ENCODE measurements around the gene AADACL4. TPM values are rescaled to one million over a fixed set of nuclear protein-coding genes. Genes with fewer than 3 reads are reported as not detected.

The AADACL4 gene
- total and polyA plus RNA-seq, 10 of the 15 experiments (the other 5 are each of a cell fraction or from before 2014, with no cell fraction given): not detected

GRCh38 chr1:12709696-12710095 is 65.8 kb downstream of the AADACL4 start (continued):
- TF ChIP-seq, protein P1, sequence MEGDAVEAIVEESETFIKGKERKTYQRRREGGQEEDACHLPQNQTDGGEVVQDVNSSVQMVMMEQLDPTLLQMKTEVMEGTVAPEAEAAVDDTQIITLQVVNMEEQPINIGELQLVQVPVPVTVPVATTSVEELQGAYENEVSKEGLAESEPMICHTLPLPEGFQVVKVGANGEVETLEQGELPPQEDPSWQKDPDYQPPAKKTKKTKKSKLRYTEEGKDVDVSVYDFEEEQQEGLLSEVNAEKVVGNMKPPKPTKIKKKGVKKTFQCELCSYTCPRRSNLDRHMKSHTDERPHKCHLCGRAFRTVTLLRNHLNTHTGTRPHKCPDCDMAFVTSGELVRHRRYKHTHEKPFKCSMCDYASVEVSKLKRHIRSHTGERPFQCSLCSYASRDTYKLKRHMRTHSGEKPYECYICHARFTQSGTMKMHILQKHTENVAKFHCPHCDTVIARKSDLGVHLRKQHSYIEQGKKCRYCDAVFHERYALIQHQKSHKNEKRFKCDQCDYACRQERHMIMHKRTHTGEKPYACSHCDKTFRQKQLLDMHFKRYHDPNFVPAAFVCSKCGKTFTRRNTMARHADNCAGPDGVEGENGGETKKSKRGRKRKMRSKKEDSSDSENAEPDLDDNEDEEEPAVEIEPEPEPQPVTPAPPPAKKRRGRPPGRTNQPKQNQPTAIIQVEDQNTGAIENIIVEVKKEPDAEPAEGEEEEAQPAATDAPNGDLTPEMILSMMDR (IDR thresholded peaks at IDR 0.05 in 2 of 3, conservative IDR thresholded peaks at IDR 0.05 in 1 of 3; ENCODE audit: control insufficient read depth in 2 of 3, extremely low read depth in 1 of 3, insufficient read depth in 1 of 3, low read depth in 3 of 3, low read length in 3 of 3): no peak
- no peak for TF ChIP-seq NFYA (IDR thresholded peaks at IDR 0.05; ENCODE audit: borderline replicate concordance, low read depth, low read length)
- TF ChIP-seq ZSCAN29 (IDR thresholded peaks at IDR 0.05): no peak
- TF ChIP-seq ZNF384 (IDR thresholded peaks at IDR 0.05; ENCODE audit: borderline replicate concordance, low read depth, low read length): no peak

- no peaks in the 10 kb centered on the region for H4K20me1 ChIP-seq (ENCODE audit: control insufficient read depth, insufficient read depth)
- no peak overlapping the region for H3K4me2 ChIP-seq (ENCODE audit: control insufficient read depth, insufficient read depth)
- ChIA-PET RAD21 (ENCODE audit: unreplicated experiment) (no interaction called here), POLR2A (no interaction called here), CTCF (interaction anchor here (1.3 kb wide), 1 partner anchor 12 kb away, joined by 3 read pairs; no protein-coding TSS in a partner anchor), SMC1A (ENCODE audit: uncharacterized antibody, unreplicated experiment) (interaction anchor here (0.6 kb wide), 1 partner anchor 21 kb away, joined by 3 read pairs; no protein-coding TSS in a partner anchor)
- intact Hi-C loops (cut with micrococcal nuclease; ENCODE audit: unreplicated experiment) (no loop called here), in situ Hi-C loops (cut with MboI) (no loop called here)
- H3K4me3 ChIP-seq: no peak overlapping the region
- no TSS peak for BruUV-seq (replicated peaks)
- H3K36me3 ChIP-seq (ENCODE audit: control insufficient read depth in 2 of 2, insufficient read depth in 2 of 2, low read length in 1 of 2): no peaks in the 10 kb centered on the region
- no peak for FAIRE-seq
- no peaks in the 10 kb centered on the region for H3K4me1 ChIP-seq (ENCODE audit: control insufficient read depth, insufficient read depth, low read length)
- H3K27me3 ChIP-seq (replicated peaks in 1 of 2; ENCODE audit: control insufficient read depth in 2 of 2, insufficient read depth in 2 of 2, low read length in 1 of 2): no peaks in the 10 kb centered on the region
- H3K9ac ChIP-seq (ENCODE audit: control insufficient read depth, insufficient read depth, low read length): no peak overlapping the region
- ATAC-seq: no peak
- 0% methylated on average over 3 of the region's 3 CpGs for WGBS (ENCODE audit: insufficient coverage, insufficient replicate concordance, low lambda C conversion rate, missing lambda C conversion rate)
- H2AFZ ChIP-seq (ENCODE audit: control insufficient read depth, low read depth, low read length): no peak overlapping the region
- DNase-seq (ENCODE audit: low read depth, low spot score): no peak
- H3K9me3 ChIP-seq (replicated peaks; ENCODE audit: control insufficient read depth, insufficient read depth, low read length): no peaks in the 10 kb centered on the region
- H3K27ac ChIP-seq (ENCODE audit: control insufficient read depth, insufficient read depth): no peak overlapping the region
- H3K79me2 ChIP-seq (ENCODE audit: control insufficient read depth, insufficient read depth, low read length): no peaks in the 10 kb centered on the region
- TF ChIP-seq, protein P2, sequence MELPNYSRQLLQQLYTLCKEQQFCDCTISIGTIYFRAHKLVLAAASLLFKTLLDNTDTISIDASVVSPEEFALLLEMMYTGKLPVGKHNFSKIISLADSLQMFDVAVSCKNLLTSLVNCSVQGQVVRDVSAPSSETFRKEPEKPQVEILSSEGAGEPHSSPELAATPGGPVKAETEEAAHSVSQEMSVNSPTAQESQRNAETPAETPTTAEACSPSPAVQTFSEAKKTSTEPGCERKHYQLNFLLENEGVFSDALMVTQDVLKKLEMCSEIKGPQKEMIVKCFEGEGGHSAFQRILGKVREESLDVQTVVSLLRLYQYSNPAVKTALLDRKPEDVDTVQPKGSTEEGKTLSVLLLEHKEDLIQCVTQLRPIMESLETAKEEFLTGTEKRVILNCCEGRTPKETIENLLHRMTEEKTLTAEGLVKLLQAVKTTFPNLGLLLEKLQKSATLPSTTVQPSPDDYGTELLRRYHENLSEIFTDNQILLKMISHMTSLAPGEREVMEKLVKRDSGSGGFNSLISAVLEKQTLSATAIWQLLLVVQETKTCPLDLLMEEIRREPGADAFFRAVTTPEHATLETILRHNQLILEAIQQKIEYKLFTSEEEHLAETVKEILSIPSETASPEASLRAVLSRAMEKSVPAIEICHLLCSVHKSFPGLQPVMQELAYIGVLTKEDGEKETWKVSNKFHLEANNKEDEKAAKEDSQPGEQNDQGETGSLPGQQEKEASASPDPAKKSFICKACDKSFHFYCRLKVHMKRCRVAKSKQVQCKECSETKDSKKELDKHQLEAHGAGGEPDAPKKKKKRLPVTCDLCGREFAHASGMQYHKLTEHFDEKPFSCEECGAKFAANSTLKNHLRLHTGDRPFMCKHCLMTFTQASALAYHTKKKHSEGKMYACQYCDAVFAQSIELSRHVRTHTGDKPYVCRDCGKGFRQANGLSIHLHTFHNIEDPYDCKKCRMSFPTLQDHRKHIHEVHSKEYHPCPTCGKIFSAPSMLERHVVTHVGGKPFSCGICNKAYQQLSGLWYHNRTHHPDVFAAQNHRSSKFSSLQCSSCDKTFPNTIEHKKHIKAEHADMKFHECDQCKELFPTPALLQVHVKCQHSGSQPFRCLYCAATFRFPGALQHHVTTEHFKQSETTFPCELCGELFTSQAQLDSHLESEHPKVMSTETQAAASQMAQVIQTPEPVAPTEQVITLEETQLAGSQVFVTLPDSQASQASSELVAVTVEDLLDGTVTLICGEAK (IDR thresholded peaks at IDR 0.05; ENCODE audit: borderline replicate concordance): no peak
- TF ChIP-seq ZBED1 (IDR thresholded peaks at IDR 0.05; ENCODE audit: borderline replicate concordance): no peak
- no peak for TF ChIP-seq POLR2A (IDR thresholded peaks at IDR 0.05; ENCODE audit: low read depth, low read length)
- TF ChIP-seq SIX5 (IDR thresholded peaks at IDR 0.05; ENCODE audit: low read depth, low read length, severe bottlenecking): no peak
- no peak for TF ChIP-seq DPF2 (IDR thresholded peaks at IDR 0.05)
- TF ChIP-seq JUND (IDR thresholded peaks at IDR 0.05; ENCODE audit: low read depth, low read length): no peak
- TF ChIP-seq, protein P3, sequence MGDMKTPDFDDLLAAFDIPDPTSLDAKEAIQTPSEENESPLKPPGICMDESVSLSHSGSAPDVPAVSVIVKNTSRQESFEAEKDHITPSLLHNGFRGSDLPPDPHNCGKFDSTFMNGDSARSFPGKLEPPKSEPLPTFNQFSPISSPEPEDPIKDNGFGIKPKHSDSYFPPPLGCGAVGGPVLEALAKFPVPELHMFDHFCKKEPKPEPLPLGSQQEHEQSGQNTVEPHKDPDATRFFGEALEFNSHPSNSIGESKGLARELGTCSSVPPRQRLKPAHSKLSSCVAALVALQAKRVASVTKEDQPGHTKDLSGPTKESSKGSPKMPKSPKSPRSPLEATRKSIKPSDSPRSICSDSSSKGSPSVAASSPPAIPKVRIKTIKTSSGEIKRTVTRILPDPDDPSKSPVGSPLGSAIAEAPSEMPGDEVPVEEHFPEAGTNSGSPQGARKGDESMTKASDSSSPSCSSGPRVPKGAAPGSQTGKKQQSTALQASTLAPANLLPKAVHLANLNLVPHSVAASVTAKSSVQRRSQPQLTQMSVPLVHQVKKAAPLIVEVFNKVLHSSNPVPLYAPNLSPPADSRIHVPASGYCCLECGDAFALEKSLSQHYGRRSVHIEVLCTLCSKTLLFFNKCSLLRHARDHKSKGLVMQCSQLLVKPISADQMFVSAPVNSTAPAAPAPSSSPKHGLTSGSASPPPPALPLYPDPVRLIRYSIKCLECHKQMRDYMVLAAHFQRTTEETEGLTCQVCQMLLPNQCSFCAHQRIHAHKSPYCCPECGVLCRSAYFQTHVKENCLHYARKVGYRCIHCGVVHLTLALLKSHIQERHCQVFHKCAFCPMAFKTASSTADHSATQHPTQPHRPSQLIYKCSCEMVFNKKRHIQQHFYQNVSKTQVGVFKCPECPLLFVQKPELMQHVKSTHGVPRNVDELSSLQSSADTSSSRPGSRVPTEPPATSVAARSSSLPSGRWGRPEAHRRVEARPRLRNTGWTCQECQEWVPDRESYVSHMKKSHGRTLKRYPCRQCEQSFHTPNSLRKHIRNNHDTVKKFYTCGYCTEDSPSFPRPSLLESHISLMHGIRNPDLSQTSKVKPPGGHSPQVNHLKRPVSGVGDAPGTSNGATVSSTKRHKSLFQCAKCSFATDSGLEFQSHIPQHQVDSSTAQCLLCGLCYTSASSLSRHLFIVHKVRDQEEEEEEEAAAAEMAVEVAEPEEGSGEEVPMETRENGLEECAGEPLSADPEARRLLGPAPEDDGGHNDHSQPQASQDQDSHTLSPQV (IDR thresholded peaks at IDR 0.05): no peak
- no peak for TF ChIP-seq TARDBP (IDR thresholded peaks at IDR 0.05; ENCODE audit: borderline replicate concordance)
- no peak for TF ChIP-seq ZNF207 (IDR thresholded peaks at IDR 0.05; ENCODE audit: borderline replicate concordance)
- TF ChIP-seq MXI1 (IDR thresholded peaks at IDR 0.05; ENCODE audit: low read depth, low read length): no peak
These were observed 67.7 kb downstream of the AADACL4 start for GRCh38 chr1:12711536-12711935.

Data from GM12878 (cell line).